HCT116 (cell line): ENCODE data around the gene NOC2L. TPM values are rescaled to one million over a fixed set of nuclear protein-coding genes. Genes with fewer than 3 reads are reported as not detected.

Experiments used
- ATAC-seq: fragments of 200-7000 bp; cut with Tn5 transposase; 2 replicates; pipeline ENCODE4 v1.9.1; 2020; ENCODE audit warnings: mild to moderate bottlenecking, moderate library complexity
- BruUV-seq: library from RNA; stranded (reverse); fragments of 400-500 nt; replicated peaks from 2 replicates; lab custom pipeline; 2021; lab: Mats Ljungman, UMichigan
- CTCF ChIA-PET: fragments of 300-600 bp; sonication (Branson Sonifier 250); formaldehyde crosslinking; loops from one replicate; lab custom pipeline; 2021; ENCODE audit warnings: antibody characterized with exemption; lab: Charles Lee
- POLR2A ChIA-PET: fragments of 300-600, 350-600 bp; sonication (Branson Sonifier 250); formaldehyde crosslinking; loops from one replicate; lab custom pipeline; 2021; ENCODE audit warnings: antibody characterized with exemption; lab: Charles Lee
- RAD21 ChIA-PET, 2 experiments: fragments of 300-600 bp; sonication (Branson Sonifier 250); formaldehyde crosslinking; loops; one replicate each; lab custom pipeline; 2023; ENCODE audit warnings: low total read pairs in 2 of 2; ENCODE audit not compliant: uncharacterized antibody in 2 of 2, unreplicated experiment in 2 of 2, low non-redundant PET in 1 of 2; lab: Charles Lee
- DNase-seq: peaks from one replicate; pipeline ENCODE4 v3.0.0-alpha.2; 2010; ENCODE audit warnings: low read depth, low spot score
- H2AFZ ChIP-seq: fragments of 200-600 bp; shearing (Covaris generic), sonication (generic); 2 replicates; pipeline ENCODE4 v1.6.1; 2017; ENCODE audit warnings: low read depth, mixed run types, mixed read lengths, antibody characterized with exemption, low read length; ENCODE audit not compliant: poor library complexity, severe bottlenecking
- H3K27ac ChIP-seq: 2 replicates; pipeline ENCODE4 v1.5.1; 2012; ENCODE audit warnings: low read depth, low read length
- H3K27me3 ChIP-seq: fragments of 200-600 bp; sonication (generic); 2 replicates; pipeline ENCODE4 v1.6.1; 2016; ENCODE audit warnings: mixed run types, low read length, mixed read lengths; ENCODE audit not compliant: insufficient read depth
- H3K36me3 ChIP-seq, 2 experiments: fragments of 200-500 bp in 1 of 2; fragments of 200-600 bp in 1 of 2; sonication (Bioruptor generic) in 1 of 2; sonication (generic) in 1 of 2; 2 replicates each; pipeline versions ENCODE4 v1.5.1 to v1.6.1; 2014 to 2016; ENCODE audit warnings: low read length in 2 of 2, inconsistent platforms in 1 of 2, mixed read lengths in 1 of 2, mixed run types in 1 of 2; ENCODE audit not compliant: insufficient read depth in 2 of 2, control insufficient read depth in 1 of 2
- H3K4me1 ChIP-seq, 2 experiments: fragments of 200-600 bp in 1 of 2; sonication (generic) in 1 of 2; 2 replicates each; pipeline versions ENCODE4 v1.5.1 to v1.6.1; 2012 to 2017; ENCODE audit warnings: low read length in 2 of 2, inconsistent platforms in 1 of 2, mild to moderate bottlenecking in 1 of 2, mixed read lengths in 1 of 2, mixed run types in 1 of 2, moderate library complexity in 1 of 2; ENCODE audit not compliant: insufficient read depth in 2 of 2, control insufficient read depth in 1 of 2
- H3K4me2 ChIP-seq: fragments of 200-600 bp; sonication (generic); 2 replicates; pipeline ENCODE4 v1.6.1; 2017; ENCODE audit warnings: mixed run types, low read length, mixed read lengths
- H3K4me3 ChIP-seq, 2 experiments: fragments of 200-600 bp in 1 of 2; sonication (generic) in 1 of 2; replicated peaks in 1 of 2; 2 replicates each; pipeline ENCODE4 v1.5.1; 2011 to 2016; ENCODE audit warnings: low read length in 2 of 2, control low read depth in 1 of 2, low read depth in 1 of 2, mild to moderate bottlenecking in 1 of 2, mixed read lengths in 1 of 2, mixed run types in 1 of 2
- H3K79me2 ChIP-seq: fragments of 200-600 bp; sonication (generic); 2 replicates; pipeline ENCODE4 v1.6.1; 2017; ENCODE audit warnings: mild to moderate bottlenecking, mixed run types, low read length, moderate library complexity, mixed read lengths; ENCODE audit not compliant: insufficient read depth
- H3K9ac ChIP-seq: fragments of 200-600 bp; sonication (generic); 2 replicates; pipeline ENCODE4 v1.6.1; 2016; ENCODE audit warnings: low read length, mixed read lengths
- H3K9me2 ChIP-seq: fragments of 200-600 bp; sonication (generic), shearing (Covaris generic); 2 replicates; pipeline ENCODE4 v1.6.1; 2017; ENCODE audit warnings: mixed run types, mild to moderate bottlenecking, moderate library complexity; ENCODE audit not compliant: insufficient read depth
- H3K9me3 ChIP-seq, 2 experiments: fragments of 200-500 bp in 1 of 2; fragments of 200-600 bp in 1 of 2; sonication (Bioruptor generic) in 1 of 2; sonication (generic) in 1 of 2; 2 replicates each; pipeline ENCODE4 v1.6.1; 2014 to 2017; ENCODE audit warnings: low read length in 2 of 2, mixed read lengths in 2 of 2, inconsistent platforms in 1 of 2, low read depth in 1 of 2, mild to moderate bottlenecking in 1 of 2, mixed run types in 1 of 2, moderate library complexity in 1 of 2; ENCODE audit not compliant: control insufficient read depth in 1 of 2, insufficient read depth in 1 of 2
- H4K20me1 ChIP-seq: fragments of 200-600 bp; sonication (generic), shearing (Covaris generic); 2 replicates; pipeline ENCODE4 v1.6.1; 2017; ENCODE audit warnings: mixed run types, mild to moderate bottlenecking, moderate library complexity; ENCODE audit not compliant: insufficient read depth
- ATF3 ChIP-seq: IDR thresholded peaks from 2 replicates; pipeline ENCODE4 v1.6.1; 2012
- CBX3 ChIP-seq: IDR thresholded peaks from 2 replicates; pipeline ENCODE4 v1.6.1; 2012; ENCODE audit warnings: low read depth
- CEBPB ChIP-seq: IDR thresholded peaks from 2 replicates; pipeline ENCODE4 v1.6.1; 2012; ENCODE audit warnings: low read depth
- CTCF ChIP-seq, 3 experiments: fragments of 200-600 bp in 1 of 3; sonication (generic) in 1 of 3; IDR thresholded peaks in 2 of 3; conservative IDR thresholded peaks in 1 of 3; 2 replicates each; pipeline ENCODE4 v1.5.1; 2012 to 2017; ENCODE audit warnings: low read depth in 2 of 3, low read length in 2 of 3, antibody characterized with exemption in 1 of 3, borderline replicate concordance in 1 of 3, control low read depth in 1 of 3, mild to moderate bottlenecking in 1 of 3, mixed read lengths in 1 of 3, mixed run types in 1 of 3, moderate library complexity in 1 of 3; ENCODE audit not compliant: insufficient read depth in 1 of 3
- EGR1 ChIP-seq: IDR thresholded peaks from 2 replicates; pipeline ENCODE4 v1.6.1; 2012; ENCODE audit warnings: low read depth
- ELF1 ChIP-seq: IDR thresholded peaks from 2 replicates; pipeline ENCODE4 v1.6.1; 2012; ENCODE audit warnings: low read depth, borderline replicate concordance
- EZH2 ChIP-seq: fragments of 200-600 bp; sonication (generic); IDR thresholded peaks from 2 replicates; pipeline ENCODE4 v1.6.1; 2017; ENCODE audit warnings: antibody characterized with exemption, mixed run types
- FOSL1 ChIP-seq: IDR thresholded peaks from 2 replicates; pipeline ENCODE4 v1.6.1; 2012; ENCODE audit warnings: low read depth
- JUND ChIP-seq: IDR thresholded peaks from 2 replicates; pipeline ENCODE4 v1.6.1; 2012
- POLR2A ChIP-seq: IDR thresholded peaks from 2 replicates; pipeline ENCODE4 v1.7.0; 2011; ENCODE audit warnings: borderline replicate concordance; ENCODE audit not compliant: insufficient read depth, insufficient read length; ENCODE audit errors: extremely low read depth
- POLR2AphosphoS5 ChIP-seq: IDR thresholded peaks from 2 replicates; pipeline ENCODE4 v1.6.1; 2011; ENCODE audit warnings: mild to moderate bottlenecking, low read depth, low read length, moderate library complexity
- RAD21 ChIP-seq: IDR thresholded peaks from 2 replicates; pipeline ENCODE4 v1.6.1; 2012; ENCODE audit warnings: low read depth, mild to moderate bottlenecking
- SIN3A ChIP-seq: IDR thresholded peaks from 2 replicates; pipeline ENCODE4 v1.6.1; 2012; ENCODE audit warnings: low read depth
- SRF ChIP-seq: IDR thresholded peaks from 2 replicates; pipeline ENCODE4 v1.6.1; 2012; ENCODE audit warnings: low read depth
- TCF7L2 ChIP-seq: IDR thresholded peaks from 2 replicates; pipeline ENCODE4 v1.7.0; 2011; ENCODE audit warnings: borderline replicate concordance, inconsistent platforms; ENCODE audit not compliant: insufficient read depth, insufficient read length; ENCODE audit errors: extremely low read depth
- ZBTB33 ChIP-seq: IDR thresholded peaks from 2 replicates; pipeline ENCODE4 v1.6.1; 2011; ENCODE audit warnings: mild to moderate bottlenecking, low read length, moderate library complexity; ENCODE audit not compliant: insufficient replicate concordance; ENCODE audit errors: extremely low read depth
- ZFX ChIP-seq: fragments of 450-650 bp; IDR thresholded peaks from 2 replicates; pipeline ENCODE4 v1.6.1; 2017
- ZNF274 ChIP-seq: fragments of 200-500 bp; sonication (Bioruptor generic); IDR thresholded peaks from 2 replicates; pipeline ENCODE4 v1.6.1; 2014; ENCODE audit warnings: mild to moderate bottlenecking, low read depth, low read length, inconsistent platforms
- intact Hi-C: fragments of 100-400 bp; cut with micrococcal nuclease; formaldehyde crosslinking; loops from 2 replicates; pipeline ENCODE4 v1.10.0; 2022
- total RNA-seq: library from RNA; stranded (reverse); gene quantifications from one replicate; pipeline ENCODE4 v1.2.1, GENCODE V29; 2021; ENCODE audit not compliant: unreplicated experiment
- TF ChIP-seq, protein P1 (sequence below): IDR thresholded peaks from 2 replicates; pipeline ENCODE4 v1.6.1; 2012; ENCODE audit warnings: low read depth

The NOC2L gene
- total RNA-seq, 1 experiment from 2014 or later, result 260 TPM

DNA sequence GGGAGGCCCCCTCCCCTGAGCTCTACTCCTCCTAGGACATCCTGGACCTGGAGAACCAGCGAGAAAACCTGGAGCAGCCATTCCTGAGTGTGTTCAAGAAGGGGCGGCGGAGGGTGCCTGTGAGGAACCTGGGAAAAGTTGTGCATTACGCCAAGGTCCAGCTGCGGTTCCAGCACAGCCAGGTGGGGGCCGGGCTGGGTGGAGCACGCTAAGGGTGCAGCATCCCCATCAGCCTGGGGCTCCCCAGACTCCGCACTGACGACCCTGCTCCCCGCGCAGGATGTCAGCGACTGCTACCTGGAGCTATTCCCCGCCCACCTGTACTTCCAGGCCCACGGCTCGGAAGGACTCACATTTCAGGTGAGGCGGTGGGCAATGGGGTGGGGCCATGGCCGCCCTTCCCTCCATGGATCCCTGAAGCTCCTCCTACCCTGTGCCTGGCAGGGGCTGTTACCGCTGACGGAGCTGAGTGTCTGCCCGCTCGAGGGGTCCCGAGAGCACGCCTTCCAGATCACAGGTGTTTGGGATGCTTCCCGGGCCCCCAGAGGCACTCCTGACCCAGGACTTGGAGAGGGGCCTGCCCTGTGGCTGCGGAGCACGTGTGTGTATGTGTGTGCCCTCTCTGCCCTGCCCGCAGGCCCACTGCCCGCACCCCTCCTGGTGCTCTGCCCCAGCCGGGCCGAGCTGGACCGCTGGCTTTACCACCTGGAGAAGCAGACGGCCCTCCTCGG lies 11.4 kb upstream of the NOC2L start:
- CTCF ChIA-PET, result no interaction called here
- no peaks in the 10 kb centered on the region; a peak in 1 of 4 replicates for H3K36me3 ChIP-seq
- H3K4me3 ChIP-seq, result no peak overlapping the region
- H3K4me2 ChIP-seq, result no peak overlapping the region
- DNase-seq (no peak), ATAC-seq (no peak)
- H3K9ac ChIP-seq, result no peak overlapping the region
- no peaks in the 10 kb centered on the region for H3K27me3 ChIP-seq
- TF ChIP-seq RAD21 (no peak), EZH2 (no peak), CBX3 (no peak), ZNF274 (no peak), POLR2A (no peak), JUND (no peak), TCF7L2 (no peak), CTCF (IDR thresholded peaks at IDR 0.05 in 2 of 3, conservative IDR thresholded peaks at IDR 0.05 in 1 of 3; ENCODE audit: borderline replicate concordance in 1 of 3, insufficient read depth in 1 of 3, low read depth in 2 of 3, low read length in 2 of 3) (no peak), ELF1 (no peak), ZFX (no peak), SRF (no peak), EGR1 (no peak), FOSL1 (no peak), CEBPB (no peak), ZBTB33 (no peak), POLR2AphosphoS5 (no peak), ATF3 (no peak), SIN3A (no peak)
- TF ChIP-seq, protein P1, sequence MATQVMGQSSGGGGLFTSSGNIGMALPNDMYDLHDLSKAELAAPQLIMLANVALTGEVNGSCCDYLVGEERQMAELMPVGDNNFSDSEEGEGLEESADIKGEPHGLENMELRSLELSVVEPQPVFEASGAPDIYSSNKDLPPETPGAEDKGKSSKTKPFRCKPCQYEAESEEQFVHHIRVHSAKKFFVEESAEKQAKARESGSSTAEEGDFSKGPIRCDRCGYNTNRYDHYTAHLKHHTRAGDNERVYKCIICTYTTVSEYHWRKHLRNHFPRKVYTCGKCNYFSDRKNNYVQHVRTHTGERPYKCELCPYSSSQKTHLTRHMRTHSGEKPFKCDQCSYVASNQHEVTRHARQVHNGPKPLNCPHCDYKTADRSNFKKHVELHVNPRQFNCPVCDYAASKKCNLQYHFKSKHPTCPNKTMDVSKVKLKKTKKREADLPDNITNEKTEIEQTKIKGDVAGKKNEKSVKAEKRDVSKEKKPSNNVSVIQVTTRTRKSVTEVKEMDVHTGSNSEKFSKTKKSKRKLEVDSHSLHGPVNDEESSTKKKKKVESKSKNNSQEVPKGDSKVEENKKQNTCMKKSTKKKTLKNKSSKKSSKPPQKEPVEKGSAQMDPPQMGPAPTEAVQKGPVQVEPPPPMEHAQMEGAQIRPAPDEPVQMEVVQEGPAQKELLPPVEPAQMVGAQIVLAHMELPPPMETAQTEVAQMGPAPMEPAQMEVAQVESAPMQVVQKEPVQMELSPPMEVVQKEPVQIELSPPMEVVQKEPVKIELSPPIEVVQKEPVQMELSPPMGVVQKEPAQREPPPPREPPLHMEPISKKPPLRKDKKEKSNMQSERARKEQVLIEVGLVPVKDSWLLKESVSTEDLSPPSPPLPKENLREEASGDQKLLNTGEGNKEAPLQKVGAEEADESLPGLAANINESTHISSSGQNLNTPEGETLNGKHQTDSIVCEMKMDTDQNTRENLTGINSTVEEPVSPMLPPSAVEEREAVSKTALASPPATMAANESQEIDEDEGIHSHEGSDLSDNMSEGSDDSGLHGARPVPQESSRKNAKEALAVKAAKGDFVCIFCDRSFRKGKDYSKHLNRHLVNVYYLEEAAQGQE, result no peak
- no peak overlapping the region for H3K27ac ChIP-seq
- intact Hi-C loops, result no loop called here
- H2AFZ ChIP-seq, result no peak overlapping the region
- POLR2A ChIA-PET, result no interaction called here
- no peaks in the 10 kb centered on the region; the same call in 1 of the 2 replicates for H3K79me2 ChIP-seq
- no peaks in the 10 kb centered on the region; a peak in 1 of 4 replicates for H3K9me3 ChIP-seq
- BruUV-seq, result no TSS peak
- RAD21 ChIA-PET, result no interaction called here
- H3K4me1 ChIP-seq, result peaks cover 16 to 35% of the 10 kb centered on the region in 2 experiments
- no peaks in the 10 kb centered on the region for H4K20me1 ChIP-seq
- no peaks in the 10 kb centered on the region for H3K9me2 ChIP-seq
